ENCODE data around the gene GPR143. TPM values are rescaled to one million over a fixed set of nuclear protein-coding genes. Genes with fewer than 3 reads are reported as not detected.
"Not testable (repeated sequence)": the region's sequence is repeated elsewhere in the genome, so short reads cannot be mapped to it uniquely, and the experiment has no call there.

The GPR143 gene
- total RNA-seq: 1 to 10 TPM; 1.3 to 2.7 TPM
- 1 to 10 TPM in 1 of 2 donors, under 1 TPM in 1; 0.77 to 1.6 TPM for polyA plus RNA-seq
- long read RNA-seq, donor 1: 0 reads
- long read RNA-seq, donor 2: 0 reads
- long read RNA-seq, donor 3, partial matches to known transcripts: 0 of 1 reads
- long read RNA-seq, donor 3, other reads (novel, unspliced or antisense): 0 of 1 reads
- long read RNA-seq, donor 4: 0 reads
- long read RNA-seq, donor 5, partial matches to known transcripts: 0 of 1 reads
- long read RNA-seq, donor 5, other reads (novel, unspliced or antisense): 0 of 1 reads

- H3K36me3 ChIP-seq (ENCODE audit: control insufficient read depth in 4 of 4, insufficient read depth in 4 of 4, low read length in 4 of 4): no peaks in the 10 kb centered on the region
Measured at GRCh38 chrX:9765737-9766097, at the start of gene GPR143. GPR143 (minus strand) TSS chrX:9765847; CDS start chrX:9765817, 30 bp downstream.

GRCh38 chrX:9811086-9811485 is 45.4 kb upstream of the GPR143 start:
- not testable (repeated sequence) for H3K4me1 ChIP-seq (ENCODE audit: control insufficient read depth in 5 of 5, insufficient read depth in 5 of 5, low read length in 5 of 5); H3K9me3 ChIP-seq (ENCODE audit: control insufficient read depth in 4 of 4, insufficient read depth in 3 of 4, low read length in 3 of 4); H3K27ac ChIP-seq (ENCODE audit: low read depth in 1 of 2, low read length in 1 of 2); H3K4me3 ChIP-seq; H3K27me3 ChIP-seq (ENCODE audit: control insufficient read depth in 3 of 3, insufficient read depth in 3 of 3, low read length in 2 of 3); H3K36me3 ChIP-seq (ENCODE audit: control insufficient read depth in 4 of 4, insufficient read depth in 4 of 4, low read length in 4 of 4); ATAC-seq (ENCODE audit: insufficient read depth, low FRiP score); H3K9ac ChIP-seq (ENCODE audit: insufficient read depth in 1 of 2, low read length in 2 of 2); DNase-seq
- WGBS, 2 donors: 96 to 100% methylated on average over 3 of the region's 3 CpGs

More at GRCh38 chrX:9765737-9766097, at the start of gene GPR143:
- no peak for TF ChIP-seq CTCF (IDR thresholded peaks at IDR 0.05; ENCODE audit: control extremely low read depth, extremely low read depth)
- Histone ChIP-seq H3K27me3 (ENCODE audit: control insufficient read depth in 3 of 3, insufficient read depth in 3 of 3, low read length in 2 of 3) (peaks cover 10% of the 10 kb centered on the region in 3 donors), H3K9me3 (ENCODE audit: control insufficient read depth in 4 of 4, insufficient read depth in 3 of 4, low read length in 3 of 4) (peaks cover 0 to 12% (median 0%) of the 10 kb centered on the region in 4 donors), H3K9ac (ENCODE audit: insufficient read depth in 1 of 2, low read length in 2 of 2) (no peak within 1 kb of the TSS), H3K4me1 (ENCODE audit: control insufficient read depth in 5 of 5, insufficient read depth in 5 of 5, low read length in 5 of 5) (peaks cover 0 to 10% (median 0%) of the 10 kb centered on the region in 5 donors), H3K27ac (ENCODE audit: low read depth in 1 of 2, low read length in 1 of 2) (no peak within 1 kb of the TSS), H3K4me3 (no peak within 1 kb of the TSS)
- WGBS, 2 donors: 21 to 28% methylated on average over 9 to 26 of the region's 26 CpGs
- DNase-seq (peak in 1 of 3 donors; percentile 24), ATAC-seq (ENCODE audit: insufficient read depth, low FRiP score) (no peak)

DNA sequence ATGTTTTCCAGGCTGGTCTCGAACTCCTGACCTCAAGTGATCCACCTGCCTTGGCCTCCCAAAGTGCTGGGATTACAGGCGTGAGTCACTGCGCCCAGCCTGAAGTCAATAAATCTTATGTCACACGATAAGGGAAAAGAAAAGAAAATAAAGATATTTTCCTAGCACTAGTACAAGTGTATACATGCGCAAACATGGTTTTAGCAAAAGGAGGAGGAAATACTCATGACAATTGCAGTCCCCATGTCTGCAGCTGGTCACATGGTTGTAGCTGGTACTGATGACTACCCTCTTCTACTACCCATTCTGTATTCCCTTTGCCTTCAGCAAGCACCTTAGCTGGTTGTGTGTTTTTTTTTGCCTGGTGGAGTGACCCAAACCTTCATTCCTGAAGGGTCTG is 44.2 kb upstream of the GPR143 start:
- not testable (repeated sequence) for ATAC-seq (ENCODE audit: insufficient read depth, low FRiP score); H3K9me3 ChIP-seq (ENCODE audit: control insufficient read depth in 4 of 4, insufficient read depth in 3 of 4, low read length in 3 of 4); DNase-seq; H3K27me3 ChIP-seq (ENCODE audit: control insufficient read depth in 3 of 3, insufficient read depth in 3 of 3, low read length in 2 of 3); H3K4me1 ChIP-seq (ENCODE audit: control insufficient read depth in 5 of 5, insufficient read depth in 5 of 5, low read length in 5 of 5); H3K9ac ChIP-seq (ENCODE audit: insufficient read depth in 1 of 2, low read length in 2 of 2); H3K27ac ChIP-seq (ENCODE audit: low read depth in 1 of 2, low read length in 1 of 2); H3K36me3 ChIP-seq (ENCODE audit: control insufficient read depth in 4 of 4, insufficient read depth in 4 of 4, low read length in 4 of 4); H3K4me3 ChIP-seq
- WGBS, 2 donors: 89 to 97% methylated on average over 5 of the region's 5 CpGs

GRCh38 chrX:9807355-9808182 is 41.9 kb upstream of the GPR143 start:
- peaks cover 0 to 3% (median 0%) of the 10 kb centered on the region in 3 donors for H3K27me3 ChIP-seq (ENCODE audit: control insufficient read depth in 3 of 3, insufficient read depth in 3 of 3, low read length in 2 of 3)
- DNase-seq (no peak), ATAC-seq (ENCODE audit: insufficient read depth, low FRiP score) (no peak)
- no peak overlapping the region for H3K9ac ChIP-seq (ENCODE audit: insufficient read depth in 1 of 2, low read length in 2 of 2)
- H3K36me3 ChIP-seq (ENCODE audit: control insufficient read depth in 4 of 4, insufficient read depth in 4 of 4, low read length in 4 of 4): no peaks in the 10 kb centered on the region
- H3K9me3 ChIP-seq (ENCODE audit: control insufficient read depth in 4 of 4, insufficient read depth in 3 of 4, low read length in 3 of 4): peaks cover 0 to 2% (median 0%) of the 10 kb centered on the region in 4 donors
- peak overlapping the region in 1 of 2 donors; percentile 10 for H3K27ac ChIP-seq (ENCODE audit: low read depth in 1 of 2, low read length in 1 of 2)
- 70 to 82% methylated on average over 14 of the region's 14 CpGs for WGBS, 2 donors
- H3K4me1 ChIP-seq (ENCODE audit: control insufficient read depth in 5 of 5, insufficient read depth in 5 of 5, low read length in 5 of 5): peaks cover 0 to 6% (median 0%) of the 10 kb centered on the region in 5 donors
- no peak overlapping the region for H3K4me3 ChIP-seq
- no peak for TF ChIP-seq CTCF (IDR thresholded peaks at IDR 0.05; ENCODE audit: control extremely low read depth, extremely low read depth)

All from lung (tissue), 16 donors.